ENCODE results near the gene GART.
"Not testable (repeated sequence)": the region's sequence is repeated elsewhere in the genome, so short reads cannot be mapped to it uniquely, and the experiment has no call there.

The GART gene

GRCh38 chr21:33478935-33479678 lies 62.8 kb downstream of the GART start:
- H3K4me3 ChIP-seq = peak overlapping the region; percentile 70 to 79
- H3K27me3 ChIP-seq = no peaks in the 10 kb centered on the region
- H3K4me1 ChIP-seq = peaks cover 0 to 23% (median 12%) of the 10 kb centered on the region in 4 donors
- intact Hi-C loops (cut with DNase I; ENCODE audit: low total_unique reads) = loop anchor here (10.0 kb wide), 1 partner anchor 1406 kb away; no protein-coding TSS in a partner anchor
- H3K9me3 ChIP-seq = no peaks in the 10 kb centered on the region
- DNase-seq = peak in 1 of 2 donors; percentile 73
- H3K27ac ChIP-seq = peak overlapping the region; percentile 84 to 96
- TF ChIP-seq CTCF (IDR thresholded peaks at IDR 0.05) = no peak
- no peaks in the 10 kb centered on the region for H3K36me3 ChIP-seq

GRCh38 chr21:33478182-33478581 lies 63.7 kb downstream of the GART start:
- H3K27ac ChIP-seq = peak overlapping the region; percentile 84 to 96
- no peaks in the 10 kb centered on the region for H3K9me3 ChIP-seq
- no peak for DNase-seq
- H3K36me3 ChIP-seq = no peaks in the 10 kb centered on the region
- peak overlapping the region; percentile 70 to 79 for H3K4me3 ChIP-seq
- peaks cover 0 to 23% (median 12%) of the 10 kb centered on the region in 4 donors for H3K4me1 ChIP-seq
- intact Hi-C loops (cut with DNase I; ENCODE audit: low total_unique reads) = loop anchor here (10.0 kb wide), 1 partner anchor 1407 kb away; no protein-coding TSS in a partner anchor
- no peaks in the 10 kb centered on the region for H3K27me3 ChIP-seq
- no peak for TF ChIP-seq CTCF (IDR thresholded peaks at IDR 0.05)

GRCh38 chr21:33477066-33477465 lies 64.9 kb downstream of the GART start:
- intact Hi-C loops (cut with DNase I; ENCODE audit: low total_unique reads) = loop anchor here (10.0 kb wide), 1 partner anchor 1408 kb away; no protein-coding TSS in a partner anchor
- no peaks in the 10 kb centered on the region for H3K9me3 ChIP-seq
- no peaks in the 10 kb centered on the region for H3K27me3 ChIP-seq
- peaks cover 0 to 23% (median 12%) of the 10 kb centered on the region in 4 donors for H3K4me1 ChIP-seq
- no peak overlapping the region for H3K27ac ChIP-seq
- TF ChIP-seq CTCF (IDR thresholded peaks at IDR 0.05) = no peak
- no peaks in the 10 kb centered on the region for H3K36me3 ChIP-seq
- no peak overlapping the region for H3K4me3 ChIP-seq
- no peak for DNase-seq

- intact Hi-C loops (cut with DNase I; ENCODE audit: low total_unique reads) = loop anchor here (10.0 kb wide), 1 partner anchor 1411 kb away; no protein-coding TSS in a partner anchor
- H3K9me3 ChIP-seq = no peaks in the 10 kb centered on the region
- H3K27ac ChIP-seq = no peak overlapping the region
- DNase-seq = no peak
- no peak overlapping the region for H3K4me3 ChIP-seq
- H3K36me3 ChIP-seq = no peaks in the 10 kb centered on the region
- H3K4me1 ChIP-seq = peaks cover 0 to 18% (median 12%) of the 10 kb centered on the region in 4 donors
- no peaks in the 10 kb centered on the region for H3K27me3 ChIP-seq
- no peak for TF ChIP-seq CTCF (IDR thresholded peaks at IDR 0.05)
These were observed 68.6 kb downstream of the GART start for GRCh38 chr21:33473344-33473743.

GRCh38 chr21:33470701-33471100 lies 71.2 kb downstream of the GART start:
- Histone ChIP-seq H3K27ac (no peak overlapping the region), H3K4me1 (peaks cover 0 to 9% (median 4%) of the 10 kb centered on the region in 4 donors), H3K27me3 (no peaks in the 10 kb centered on the region), H3K36me3 (peaks cover 3 to 5% (median 3%) of the 10 kb centered on the region in 3 donors), H3K9me3 (no peaks in the 10 kb centered on the region), H3K4me3 (no peak overlapping the region)
- no peak for DNase-seq
- TF ChIP-seq CTCF (IDR thresholded peaks at IDR 0.05) = no peak
- intact Hi-C loops (cut with DNase I; ENCODE audit: low total_unique reads) = loop anchor here (10.0 kb wide), 1 partner anchor 1414 kb away; no protein-coding TSS in a partner anchor

- DNase-seq; H3K36me3 ChIP-seq; H3K9me3 ChIP-seq; H3K4me3 ChIP-seq; intact Hi-C loops (cut with DNase I; ENCODE audit: low total_unique reads); H3K27me3 ChIP-seq; H3K4me1 ChIP-seq; H3K27ac ChIP-seq: not testable (repeated sequence)
These were observed 72.7 kb downstream of the GART start for GRCh38 chr21:33469183-33469582.
